A673 (cell line): ENCODE measurements around the gene ZNF160.

Source experiments
- CTCF ChIP-seq: fragments of 300-800, 200-600 bp; sonication (generic); conservative IDR thresholded peaks from 2 replicates; pipeline ENCODE4 v1.5.1; 2017; ENCODE audit warnings: low read depth, mild to moderate bottlenecking, antibody characterized with exemption, low read length, moderate library complexity, mixed read lengths
- EZH2 ChIP-seq: fragments of 200-600 bp; sonication (generic); IDR thresholded peaks from 2 replicates; pipeline ENCODE4 v1.6.1; 2017; ENCODE audit warnings: borderline replicate concordance, low read depth, mild to moderate bottlenecking, mixed read lengths, antibody characterized with exemption, low read length; ENCODE audit not compliant: poor library complexity, severe bottlenecking

- TF ChIP-seq CTCF (no peak), EZH2 (no peak)
Measured at GRCh38 chr19:53068199-53068598, 35.0 kb downstream of the ZNF160 start.
